H1 (cell line): ENCODE measurements around the gene SELENOF. TPM values are rescaled to one million over a fixed set of nuclear protein-coding genes. Genes with fewer than 3 reads are reported as not detected.

ENCODE experiments used
- CTCF ChIA-PET: fragments of 300-600 bp; sonication (Branson Sonifier 250); formaldehyde crosslinking; loops from one replicate; lab custom pipeline; 2021; ENCODE audit not compliant: partially characterized antibody; lab: Charles Lee
- POLR2A ChIA-PET: fragments of 300-600 bp; sonication (Branson Sonifier 250); formaldehyde crosslinking; loops from one replicate; lab custom pipeline; 2021; ENCODE audit warnings: inconsistent platforms; ENCODE audit not compliant: partially characterized antibody; lab: Charles Lee
- DNase-seq, 2 experiments: peaks; one replicate each; pipeline versions ENCODE4 v3.0.0 to v3.0.0-alpha.2; 2010 to 2022; ENCODE audit warnings: low spot score in 2 of 2, low read depth in 1 of 2, mixed read lengths in 1 of 2
- FAIRE-seq: peaks from 2 replicates; lab custom pipeline; 2011; peaks lifted over from hg19 to GRCh38; lab: Jason Lieb, UNC
- H2AFZ ChIP-seq: 2 replicates; pipeline ENCODE4 v1.8.1; 2012; ENCODE audit warnings: low read length, inconsistent platforms
- H2AK5ac ChIP-seq: 2 replicates; pipeline ENCODE4 v1.6.1; 2013; ENCODE audit warnings: low read depth, low read length
- H2BK120ac ChIP-seq: replicated peaks from 2 replicates; pipeline ENCODE3; 2013; ENCODE audit warnings: low read depth, low read length, inconsistent platforms
- H2BK12ac ChIP-seq: 2 replicates; pipeline ENCODE4 v1.6.1; 2013; ENCODE audit warnings: low read depth, low read length
- H2BK15ac ChIP-seq: 2 replicates; pipeline ENCODE4 v1.6.1; 2013; ENCODE audit warnings: low read length
- H2BK20ac ChIP-seq: 2 replicates; pipeline ENCODE4 v1.6.1; 2013; ENCODE audit warnings: low read length
- H2BK5ac ChIP-seq: 2 replicates; pipeline ENCODE4 v1.6.1; 2013; ENCODE audit warnings: low read depth, low read length
- H3K14ac ChIP-seq: 2 replicates; pipeline ENCODE4 v1.6.1; 2013; ENCODE audit warnings: inconsistent platforms; ENCODE audit not compliant: insufficient read length
- H3K18ac ChIP-seq: 2 replicates; pipeline ENCODE4 v1.6.1; 2013; ENCODE audit warnings: low read length; ENCODE audit errors: extremely low read depth
- H3K23ac ChIP-seq: 2 replicates; pipeline ENCODE4 v1.6.1; 2013; ENCODE audit warnings: inconsistent platforms; ENCODE audit not compliant: insufficient read length
- H3K23me2 ChIP-seq: 2 replicates; pipeline ENCODE4 v1.6.1; 2013; ENCODE audit warnings: low read depth, low read length
- H3K27ac ChIP-seq: 2 replicates; pipeline ENCODE4 v1.6.1; 2011; ENCODE audit warnings: low read depth, low read length, inconsistent platforms
- H3K27me3 ChIP-seq, 4 experiments: replicated peaks in 1 of 4; 1 replicate in 1 of 4; 2 replicates in 3 of 4; pipeline versions ENCODE4 v1.6.1 to v1.8.1; 2011 to 2013; ENCODE audit warnings: low read length in 3 of 4, mild to moderate bottlenecking in 3 of 4, inconsistent platforms in 2 of 4, mixed read lengths in 2 of 4, moderate library complexity in 1 of 4; ENCODE audit not compliant: control insufficient read depth in 3 of 4, insufficient read depth in 3 of 4; ENCODE audit errors: extremely low read depth in 1 of 4
- H3K36me3 ChIP-seq, 4 experiments: 2 replicates each; pipeline versions ENCODE4 v1.6.1 to v1.8.1; 2011 to 2013; ENCODE audit warnings: mild to moderate bottlenecking in 4 of 4, low read length in 3 of 4, moderate library complexity in 2 of 4, control low read depth in 1 of 4, inconsistent platforms in 1 of 4; ENCODE audit not compliant: insufficient read depth in 4 of 4, control insufficient read depth in 2 of 4
- H3K4ac ChIP-seq: replicated peaks from 2 replicates; pipeline ENCODE3; 2013; ENCODE audit warnings: low read length, low read depth, mixed read lengths, inconsistent platforms; ENCODE audit not compliant: insufficient read length
- H3K4me1 ChIP-seq, 4 experiments: replicated peaks in 1 of 4; 1 replicate in 1 of 4; 2 replicates in 3 of 4; pipeline versions ENCODE4 v1.6.1 to v1.8.1; 2011 to 2013; ENCODE audit warnings: low read length in 3 of 4, inconsistent platforms in 2 of 4, mixed read lengths in 1 of 4; ENCODE audit not compliant: insufficient read depth in 4 of 4, control insufficient read depth in 3 of 4
- H3K4me2 ChIP-seq, 2 experiments: 2 replicates each; pipeline versions ENCODE4 v1.6.1 to v1.8.1; 2011 to 2013; ENCODE audit warnings: low read depth in 2 of 2, low read length in 2 of 2, control low read depth in 1 of 2, inconsistent platforms in 1 of 2, mild to moderate bottlenecking in 1 of 2; ENCODE audit not compliant: insufficient read depth in 1 of 2
- H3K4me3 ChIP-seq, 4 experiments: fragments of 200-600, 300-600 bp in 1 of 4; sonication (generic), shearing (Covaris generic), sonication (Bioruptor Twin) in 1 of 4; 2 replicates each; pipeline versions ENCODE4 v1.5.1 to v1.8.1; 2011 to 2016; ENCODE audit warnings: low read length in 4 of 4, low read depth in 3 of 4, control low read depth in 2 of 4, inconsistent platforms in 2 of 4, mild to moderate bottlenecking in 2 of 4, mixed read lengths in 1 of 4, moderate library complexity in 1 of 4; ENCODE audit not compliant: insufficient read depth in 2 of 4; ENCODE audit errors: extremely low read depth in 1 of 4
- H3K56ac ChIP-seq: replicated peaks from 2 replicates; pipeline ENCODE3; 2013; ENCODE audit warnings: low read depth, mild to moderate bottlenecking, mixed read lengths, low read length, inconsistent platforms; ENCODE audit not compliant: insufficient read length
- H3K79me1 ChIP-seq: 2 replicates; pipeline ENCODE4 v1.6.1; 2013; ENCODE audit warnings: low read depth, low read length, control low read depth
- H3K79me2 ChIP-seq, 2 experiments: 2 replicates each; pipeline versions ENCODE4 v1.6.1 to v1.8.1; 2012 to 2013; ENCODE audit warnings: low read length in 2 of 2, mild to moderate bottlenecking in 2 of 2, inconsistent platforms in 1 of 2; ENCODE audit not compliant: insufficient read depth in 2 of 2, control insufficient read depth in 1 of 2
- H3K9ac ChIP-seq, 4 experiments: replicated peaks in 1 of 4; 1 replicate in 1 of 4; 2 replicates in 3 of 4; pipeline versions ENCODE4 v1.6.1 to v1.8.1; 2011 to 2013; ENCODE audit warnings: low read depth in 3 of 4, low read length in 3 of 4, control low read depth in 2 of 4, mild to moderate bottlenecking in 2 of 4, moderate library complexity in 2 of 4, inconsistent platforms in 1 of 4; ENCODE audit errors: extremely low read depth in 1 of 4
- H3K9me3 ChIP-seq, 2 experiments: 2 replicates each; pipeline versions ENCODE4 v1.6.1 to v1.8.1; 2012 to 2013; ENCODE audit warnings: mild to moderate bottlenecking in 2 of 2, moderate library complexity in 2 of 2, control low read depth in 1 of 2, inconsistent platforms in 1 of 2, low read depth in 1 of 2, low read length in 1 of 2, mixed read lengths in 1 of 2; ENCODE audit not compliant: insufficient read depth in 2 of 2
- H4K20me1 ChIP-seq, 2 experiments: replicated peaks in 1 of 2; 2 replicates each; pipeline versions ENCODE3 to v1.8.1; 2011 to 2013; ENCODE audit warnings: inconsistent platforms in 2 of 2, low read length in 2 of 2, mild to moderate bottlenecking in 1 of 2; ENCODE audit not compliant: insufficient read depth in 2 of 2, control insufficient read depth in 1 of 2
- H4K5ac ChIP-seq: 2 replicates; pipeline ENCODE4 v1.6.1; 2013; ENCODE audit warnings: low read length, low read depth, mixed read lengths, inconsistent platforms; ENCODE audit not compliant: insufficient read length
- H4K8ac ChIP-seq: 2 replicates; pipeline ENCODE4 v1.8.0; 2013; ENCODE audit warnings: mild to moderate bottlenecking, moderate library complexity, low read length, inconsistent platforms; ENCODE audit not compliant: insufficient read depth; ENCODE audit errors: extremely low read depth
- H4K91ac ChIP-seq: replicated peaks from 2 replicates; pipeline ENCODE3; 2013; ENCODE audit warnings: low read length, mixed read lengths, inconsistent platforms; ENCODE audit not compliant: insufficient read length
- BCL11A ChIP-seq, 2 experiments: IDR thresholded peaks; one replicate each; pipeline ENCODE4 v1.6.1; 2011; ENCODE audit warnings: low read depth in 2 of 2, low read length in 2 of 2, mild to moderate bottlenecking in 2 of 2
- CBX8 ChIP-seq: fragments of 300-800, 300-1000 bp; sonication (generic); IDR thresholded peaks from 2 replicates; pipeline ENCODE4 v1.7.1; 2016; ENCODE audit warnings: low read depth, low read length, borderline replicate concordance
- CHD2 ChIP-seq: IDR thresholded peaks from 2 replicates; pipeline ENCODE4 v1.6.1; 2012; ENCODE audit warnings: low read length, improper control_type of control experiment
- GABPA ChIP-seq: IDR thresholded peaks from 2 replicates; pipeline ENCODE4 v1.6.1; 2011; ENCODE audit warnings: mild to moderate bottlenecking, low read length, moderate library complexity, borderline replicate concordance; ENCODE audit not compliant: insufficient read depth
- GTF2F1 ChIP-seq: IDR thresholded peaks from 2 replicates; pipeline ENCODE4 v1.6.1; 2012; ENCODE audit warnings: low read depth, low read length, improper control_type of control experiment, borderline replicate concordance
- JUN ChIP-seq: IDR thresholded peaks from 2 replicates; pipeline ENCODE4 v1.6.1; 2011; ENCODE audit warnings: low read depth, mild to moderate bottlenecking, improper control_type of control experiment, low read length
- KDM4A ChIP-seq: IDR thresholded peaks from one replicate; pipeline ENCODE4 v1.7.1; 2012; ENCODE audit warnings: low read depth, mild to moderate bottlenecking, moderate library complexity, low read length, inconsistent platforms; ENCODE audit not compliant: severe bottlenecking
- MAFK ChIP-seq: IDR thresholded peaks from 2 replicates; pipeline ENCODE4 v1.6.1; 2012; ENCODE audit warnings: low read depth, mild to moderate bottlenecking, improper control_type of control experiment, low read length
- RBBP5 ChIP-seq: IDR thresholded peaks from 2 replicates; pipeline ENCODE4 v1.7.1; 2012; ENCODE audit warnings: low read depth, mild to moderate bottlenecking, inconsistent platforms, low read length, moderate library complexity, borderline replicate concordance
- RFX5 ChIP-seq: IDR thresholded peaks from 2 replicates; pipeline ENCODE4 v1.6.1; 2011; ENCODE audit warnings: low read depth, low read length, improper control_type of control experiment, borderline replicate concordance
- SIX5 ChIP-seq: IDR thresholded peaks from 2 replicates; pipeline ENCODE4 v1.6.1; 2011; ENCODE audit warnings: mild to moderate bottlenecking, low read depth, low read length
- SP4 ChIP-seq: IDR thresholded peaks from 2 replicates; pipeline ENCODE4 v1.6.1; 2012; ENCODE audit warnings: low read length, inconsistent platforms
- WGBS, 2 experiments: shearing (Covaris generic) in 1 of 2; methylation state at CpG; one replicate each; pipeline versions ENCODE4 v1.1.6 to v1.1.7; 2013 to 2015; ENCODE audit warnings: low lambda C conversion rate in 2 of 2, mixed read lengths in 2 of 2, inconsistent platforms in 1 of 2, low coverage in 1 of 2, missing lambda C conversion rate in 1 of 2; ENCODE audit not compliant: insufficient replicate concordance in 2 of 2, insufficient coverage in 1 of 2, insufficient read length in 1 of 2; ENCODE audit errors: extremely low coverage in 1 of 2, missing lambda C conversion rate in 1 of 2; 5-methylcytosine and 5-hydroxymethylcytosine counted together
- polyA plus RNA-seq, 7 experiments: library from polyadenylated mRNA; depleted of rRNA in 3 of 7; stranded (reverse) in 5 of 7; unstranded in 2 of 7; fragments of >200 nt in 5 of 7; fragments of 200-250 nt in 2 of 7; gene quantifications; 1 replicate in 5 of 7; 2 replicates in 1 of 7; 4 replicates in 1 of 7; pipeline versions ENCODE4 v1.2.1 to v1.2.3, GENCODE V29; 2011 to 2013; ENCODE audit warnings: missing spikeins in 2 of 7, mixed read lengths in 2 of 7
- total RNA-seq: library from RNA; stranded (reverse); fragmentation: NEBNext Ultra II Directional; extraction: Animal tissue kit (Norgen Biotek cat#: 25700); gene quantifications from 2 replicates; pipeline ENCODE4 v1.2.1, GENCODE V29; 2021

The SELENOF gene
- total and polyA plus RNA-seq, 2 of the 8 experiments (the other 6 are each of a cell fraction or from before 2014, with no cell fraction given) = 70.7 to 163 TPM

DNA sequence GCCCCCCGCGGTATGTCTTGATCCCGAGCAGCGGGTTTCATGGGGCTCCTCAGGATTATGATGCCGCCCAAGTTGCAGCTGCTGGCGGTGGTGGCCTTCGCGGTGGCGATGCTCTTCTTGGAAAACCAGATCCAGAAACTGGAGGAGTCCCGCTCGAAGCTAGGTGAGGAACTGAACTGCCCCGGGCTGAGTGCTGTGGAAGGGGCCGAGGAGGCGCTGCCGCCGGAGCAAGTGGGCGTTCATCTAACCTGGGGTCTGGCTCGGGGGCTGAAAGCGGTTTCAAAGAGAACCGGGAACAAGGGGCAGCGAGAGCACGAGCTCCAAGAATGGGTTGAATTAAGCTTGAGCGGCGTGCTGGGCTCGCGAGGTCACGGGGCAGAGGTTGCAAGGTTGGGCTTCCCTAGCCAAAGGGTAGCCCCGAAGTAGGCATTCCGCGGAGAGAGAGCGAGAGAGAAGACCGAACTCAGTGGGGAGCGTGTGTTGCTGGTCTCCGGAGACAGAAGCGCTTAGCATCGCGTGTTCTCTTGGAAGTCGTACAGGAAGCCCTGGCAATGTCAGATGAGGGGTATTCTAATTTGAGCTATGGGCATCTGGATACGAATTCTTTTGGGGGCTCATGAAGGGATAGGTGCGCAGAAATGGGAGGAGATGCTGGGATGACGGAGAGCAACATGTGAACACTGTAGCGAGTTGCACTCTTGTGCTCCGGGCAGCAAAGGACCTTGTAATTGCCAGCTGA, 1.2 kb upstream of the SELENOF start:
- peak overlapping the region; percentile 82 to 93 (median 86) for H3K9ac ChIP-seq
- peaks cover 31 to 90% of the 10 kb centered on the region in 2 experiments for H3K79me2 ChIP-seq
- H4K8ac ChIP-seq = peak overlapping the region; percentile 82; the same call in 1 of the 2 replicates
- POLR2A ChIA-PET = interaction anchor here (0.6 to 5.1 kb wide), 15 partner anchors 10 to 108 kb away, joined by 3 to 49 read pairs (median 7); no protein-coding TSS in a partner anchor
- H2BK15ac ChIP-seq = no peak overlapping the region
- 1% methylated on average over 41 of the region's 43 CpGs; no CpG with 5 or more reads in 1 of the 2 experiments for WGBS, 2 experiments
- H3K27ac ChIP-seq = peak overlapping the region; percentile 87
- H2BK5ac ChIP-seq = peak overlapping the region; percentile 46
- no peak overlapping the region for H3K23ac ChIP-seq
- H2AFZ ChIP-seq = no peak overlapping the region; the same call in 1 of the 2 replicates
- CTCF ChIA-PET = interaction anchor here (0.5 to 1.7 kb wide), 8 partner anchors 17 to 182 kb away, joined by 3 to 8 read pairs (median 4); no protein-coding TSS in a partner anchor
- no peaks in the 10 kb centered on the region for H3K9me3 ChIP-seq
- no peak overlapping the region for H2BK20ac ChIP-seq
- peak overlapping the region; percentile 72 for H3K18ac ChIP-seq
- H3K27me3 ChIP-seq = no peaks in the 10 kb centered on the region
- peak overlapping the region; percentile 72 to 79 for H3K4me2 ChIP-seq
- H3K4me1 ChIP-seq = peaks cover 0 to 3% (median 2%) of the 10 kb centered on the region in 4 experiments; a peak in 3 of 7 replicates
- no peak overlapping the region for H2AK5ac ChIP-seq
- FAIRE-seq (peak; percentile 57), DNase-seq (peak in 1 of 2 experiments; percentile 73)
- H2BK12ac ChIP-seq = peak overlapping the region; percentile 19; the same call in 1 of the 2 replicates
- peaks cover 0 to 3% (median 1%) of the 10 kb centered on the region in 4 experiments; a peak in 1 of 8 replicates for H3K36me3 ChIP-seq
- H4K20me1 ChIP-seq = peaks cover 2 to 6% of the 10 kb centered on the region in 2 experiments
- no peak overlapping the region for H3K4ac ChIP-seq
- no peaks in the 10 kb centered on the region for H3K79me1 ChIP-seq
- H2BK120ac ChIP-seq = peak overlapping the region; percentile 69
- peak overlapping the region; percentile 35 for H4K5ac ChIP-seq
- H3K23me2 ChIP-seq = no peaks in the 10 kb centered on the region
- peak overlapping the region; percentile 31 for H4K91ac ChIP-seq
- H3K56ac ChIP-seq = peak overlapping the region; percentile 77
- H3K14ac ChIP-seq = no peak overlapping the region
- peak overlapping the region; percentile 98 to 99 (median 98) for H3K4me3 ChIP-seq
- no peak for TF ChIP-seq GTF2F1
- peak; percentile 7; the same call in 1 of the 2 replicates for TF ChIP-seq CHD2
- TF ChIP-seq RBBP5 = peak; percentile 41; the same call in 1 of the 2 replicates
- no peak for TF ChIP-seq MAFK
- TF ChIP-seq BCL11A (IDR thresholded peaks at IDR 0.05; ENCODE audit: low read depth in 2 of 2, low read length in 2 of 2) = no peak
- no peak for TF ChIP-seq SIX5
- no peak for TF ChIP-seq CBX8
- TF ChIP-seq GABPA = no peak
- TF ChIP-seq KDM4A = peak; percentile 98
- no peak for TF ChIP-seq JUN
- TF ChIP-seq RFX5 = no peak
- TF ChIP-seq SP4 = no peak
